Measurements from ENCODE around the gene SNTB2. TPM values are rescaled to one million over a fixed set of nuclear protein-coding genes. Genes with fewer than 3 reads are reported as not detected.

SNTB2 gene
- total RNA-seq, 4 donors from 2014 or later, result 58.0 to 99.5 (median 96.7) TPM

DNA sequence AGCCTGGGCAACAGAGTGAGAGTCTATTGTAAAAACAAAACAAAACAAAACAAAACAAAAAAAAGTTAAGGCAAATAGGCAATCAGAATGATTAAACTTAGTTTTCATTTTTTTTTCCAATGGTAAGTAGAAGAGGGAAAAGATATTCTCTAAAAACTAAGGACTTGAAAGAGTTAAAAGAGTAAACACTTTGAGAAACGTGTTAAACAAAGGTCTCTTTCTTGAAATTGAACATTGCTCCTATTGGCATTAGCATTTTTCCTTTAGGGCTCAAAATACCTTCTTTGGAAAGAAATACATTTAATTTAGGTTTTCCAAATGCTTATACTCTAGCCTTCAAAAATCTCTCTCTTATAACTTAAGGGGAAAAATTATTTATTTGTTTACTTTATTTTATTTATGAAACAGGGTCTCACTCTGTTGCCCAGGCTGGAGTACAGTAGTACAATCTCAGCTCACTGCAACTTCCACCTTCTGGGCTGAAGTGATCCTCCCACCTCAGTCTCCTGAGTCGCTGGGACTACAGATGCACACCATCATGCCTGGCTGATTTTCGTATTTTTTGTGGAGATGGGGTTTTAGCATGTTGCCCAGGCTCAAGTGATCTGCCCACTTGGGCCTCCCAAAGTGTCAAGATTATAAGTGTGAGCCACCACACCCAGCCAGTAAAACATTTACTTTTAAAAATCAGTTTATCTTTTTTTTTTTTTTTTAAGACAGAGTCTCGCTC is 79.5 kb downstream of the SNTB2 start:
- 52 to 67% methylated on average over 4 of the region's 4 CpGs for WGBS, 2 donors
- no peak for DNase-seq
- intact Hi-C loops (cut with DNase I), result no loop called here
- Histone ChIP-seq H3K4me3 (replicated peaks in 1 of 3) (no peak overlapping the region), H3K27me3 (no peaks in the 10 kb centered on the region), H3K9me3 (no peaks in the 10 kb centered on the region), H3K27ac (no peak overlapping the region), H3K36me3 (peaks cover 3 to 8% of the 10 kb centered on the region in 2 donors), H3K4me1 (no peaks in the 10 kb centered on the region)
- TF ChIP-seq POLR2A (IDR thresholded peaks at IDR 0.05) (no peak), CTCF (IDR thresholded peaks at IDR 0.05) (no peak)

DNA sequence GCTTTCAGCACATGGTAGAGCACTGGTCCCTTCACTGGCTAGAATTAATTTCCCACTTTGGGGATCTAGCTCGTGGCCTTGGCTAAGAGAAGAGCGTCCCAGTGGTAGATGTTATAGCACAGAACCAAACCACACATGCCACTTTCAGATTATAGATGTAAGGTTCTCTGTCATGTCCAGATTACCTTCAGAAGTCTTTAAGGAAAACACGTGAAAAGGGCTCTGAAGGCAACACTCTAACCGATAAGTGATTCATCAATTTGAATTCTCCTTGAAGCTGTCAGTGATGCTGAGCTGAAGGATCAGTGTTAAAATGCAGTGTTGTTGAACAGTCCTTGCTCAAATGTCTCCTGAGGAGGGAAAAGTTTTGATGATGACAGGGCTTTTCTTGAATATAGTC is 80.7 kb downstream of the SNTB2 start:
- Histone ChIP-seq H3K27ac (no peak overlapping the region), H3K9me3 (no peaks in the 10 kb centered on the region), H3K4me1 (no peaks in the 10 kb centered on the region), H3K36me3 (peaks cover 4 to 8% of the 10 kb centered on the region in 2 donors), H3K27me3 (no peaks in the 10 kb centered on the region), H3K4me3 (replicated peaks in 1 of 3) (no peak overlapping the region)
- no peak for DNase-seq
- intact Hi-C loops (cut with DNase I), result no loop called here
- WGBS, 2 donors, result 82 to 86% methylated on average over 4 of the region's 4 CpGs
- TF ChIP-seq POLR2A (IDR thresholded peaks at IDR 0.05) (no peak), CTCF (IDR thresholded peaks at IDR 0.05) (no peak)

DNA sequence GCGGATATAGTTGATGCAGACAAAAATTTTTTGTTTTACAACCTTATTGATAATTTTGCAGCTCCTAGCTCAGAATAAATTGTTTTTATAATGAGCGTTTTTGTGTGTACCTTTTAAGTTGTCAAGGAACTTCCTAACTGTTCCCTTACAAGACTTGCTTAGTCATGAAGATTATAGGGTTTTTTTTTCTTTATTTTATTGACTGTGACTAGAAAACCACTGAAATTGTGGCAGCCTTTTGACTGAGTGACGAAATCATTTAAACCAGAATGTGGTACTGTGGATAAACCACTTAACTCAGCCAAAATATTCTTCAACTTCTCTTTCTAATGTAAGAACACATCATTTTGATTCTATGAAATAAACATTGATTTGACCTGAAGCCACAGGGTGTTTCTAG is 83.4 kb downstream of the SNTB2 start:
- Histone ChIP-seq H3K4me1 (peaks cover 0 to 6% of the 10 kb centered on the region in 2 donors), H3K27ac (no peak overlapping the region), H3K36me3 (peaks cover 4 to 8% of the 10 kb centered on the region in 2 donors), H3K4me3 (replicated peaks in 1 of 3) (no peak overlapping the region), H3K27me3 (no peaks in the 10 kb centered on the region), H3K9me3 (no peaks in the 10 kb centered on the region)
- 84 to 85% methylated on average over 3 of the region's 3 CpGs for WGBS, 2 donors
- no peak for TF ChIP-seq CTCF (IDR thresholded peaks at IDR 0.05)
- no peak for TF ChIP-seq POLR2A (IDR thresholded peaks at IDR 0.05)
- no peak for DNase-seq
- intact Hi-C loops (cut with DNase I), result no loop called here

GRCh38 chr16:69270831-69271230 is 83.9 kb downstream of the SNTB2 start:
- WGBS, 2 donors, result 91 to 93% methylated on average over 2 of the region's 2 CpGs
- TF ChIP-seq POLR2A (IDR thresholded peaks at IDR 0.05) (no peak), CTCF (IDR thresholded peaks at IDR 0.05) (no peak)
- no peak overlapping the region for H3K4me3 ChIP-seq (replicated peaks in 1 of 3)
- no peaks in the 10 kb centered on the region for H3K27me3 ChIP-seq
- intact Hi-C loops (cut with DNase I), result no loop called here
- peaks cover 4 to 8% of the 10 kb centered on the region in 2 donors for H3K36me3 ChIP-seq
- peaks cover 2 to 8% of the 10 kb centered on the region in 2 donors for H3K4me1 ChIP-seq
- H3K27ac ChIP-seq, result no peak overlapping the region
- no peaks in the 10 kb centered on the region for H3K9me3 ChIP-seq
- DNase-seq, result no peak

- no peak for DNase-seq
- no peaks in the 10 kb centered on the region for H3K27me3 ChIP-seq
- H3K9me3 ChIP-seq, result no peaks in the 10 kb centered on the region
- no peak overlapping the region for H3K27ac ChIP-seq
- TF ChIP-seq CTCF (IDR thresholded peaks at IDR 0.05), result no peak
- no peak for TF ChIP-seq POLR2A (IDR thresholded peaks at IDR 0.05)
- WGBS, 2 donors, result 82 to 85% methylated on average over 4 of the region's 4 CpGs
- peaks cover 4 to 8% of the 10 kb centered on the region in 2 donors for H3K36me3 ChIP-seq
- no peak overlapping the region for H3K4me3 ChIP-seq (replicated peaks in 1 of 3)
- intact Hi-C loops (cut with DNase I), result no loop called here
- peaks cover 8 to 13% of the 10 kb centered on the region in 2 donors for H3K4me1 ChIP-seq
These were observed 86.0 kb downstream of the SNTB2 start for GRCh38 chr16:69273009-69273408.
